Measurements from ENCODE around the gene ANKRD45. TPM values are rescaled to one million over a fixed set of nuclear protein-coding genes. Genes with fewer than 3 reads are reported as not detected.

Gene ANKRD45
- total and polyA plus RNA-seq, 2 of the 8 experiments (the other 6 are each of a cell fraction or from before 2014, with no cell fraction given), result 0.41 to 2.8 TPM

DNA sequence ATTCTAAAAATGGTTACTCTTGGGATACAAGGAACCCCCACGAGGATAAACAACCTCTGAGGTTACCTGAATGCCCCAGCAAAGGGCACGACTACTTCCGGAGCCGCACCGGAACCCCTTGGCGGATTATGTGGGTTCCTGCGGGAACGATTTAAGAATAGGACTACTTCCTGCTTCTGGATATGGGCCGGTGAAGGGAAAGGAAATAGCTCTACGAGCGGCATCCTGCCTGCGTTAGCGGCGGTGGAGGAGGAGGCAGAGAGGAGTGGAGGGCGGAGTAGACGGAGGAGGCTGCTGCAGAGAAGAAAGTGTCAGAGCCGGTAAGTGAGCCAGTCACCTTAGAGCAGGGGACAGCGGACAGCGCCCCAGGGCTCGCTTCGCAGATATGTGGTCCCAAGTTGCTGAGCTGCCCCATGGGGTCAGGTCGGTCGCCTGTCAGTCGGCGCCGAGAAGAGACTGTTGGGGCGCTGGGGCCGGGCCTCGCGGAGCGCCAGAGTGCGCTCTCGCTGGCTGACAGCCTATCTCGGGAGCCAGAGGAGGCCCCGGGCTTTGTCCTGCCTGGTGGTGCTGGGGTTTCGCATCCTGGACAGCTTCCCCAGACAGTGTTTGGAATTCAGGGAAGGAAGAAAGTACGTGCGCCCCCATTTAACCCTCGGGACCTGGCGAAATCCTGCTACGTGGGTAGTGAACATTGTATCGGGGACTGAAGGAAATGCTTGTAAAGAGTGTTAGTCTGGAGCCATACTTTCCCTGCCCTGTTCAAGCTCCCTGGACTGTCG lies 45.3 kb upstream of the ANKRD45 start, which contains the start of gene KLHL20:
Gene KLHL20 (plus strand): TSS at position 223 of the 779 bp plus-strand sequence. CDS start 1,063 bp downstream, outside the sequence.
- H3K14ac ChIP-seq (ENCODE audit: insufficient read length), result no peak within 1 kb of the TSS
- peak within 1 kb of the TSS; percentile 45 for H4K5ac ChIP-seq (ENCODE audit: insufficient read length, low read depth, low read length)
- peak within 1 kb of the TSS; percentile 85 to 91 for H3K4me2 ChIP-seq (ENCODE audit: insufficient read depth in 1 of 2, low read depth in 2 of 2, low read length in 2 of 2)
- no peak within 1 kb of the TSS; the same call in 1 of the 2 replicates for H3K27ac ChIP-seq (ENCODE audit: low read depth, low read length)
- H2AK5ac ChIP-seq (ENCODE audit: low read depth, low read length), result no peak within 1 kb of the TSS
- H3K4me3 ChIP-seq (ENCODE audit: extremely low read depth in 1 of 4, insufficient read depth in 2 of 4, low read depth in 3 of 4, low read length in 4 of 4), result peak within 1 kb of the TSS; percentile 73 to 97 (median 83)
- no peak within 1 kb of the TSS for H3K23ac ChIP-seq (ENCODE audit: insufficient read length)
- H3K23me2 ChIP-seq (ENCODE audit: low read depth, low read length), result peaks cover 3% of the 10 kb centered on the region; the same call in 1 of the 2 replicates
- H2BK12ac ChIP-seq (ENCODE audit: low read depth, low read length), result peak within 1 kb of the TSS; percentile 64; the same call in 1 of the 2 replicates
- no peaks in the 10 kb centered on the region for H3K36me3 ChIP-seq (ENCODE audit: control insufficient read depth in 2 of 4, insufficient read depth in 4 of 4, low read length in 3 of 4)
- ChIA-PET POLR2A (ENCODE audit: partially characterized antibody) (interaction anchor here (0.9 to 2.3 kb wide), 8 partner anchors 9 to 153 kb away, joined by 3 to 12 read pairs (median 5); partner anchors contain the start of genes DARS2, GAS5 and ZBTB37), CTCF (ENCODE audit: partially characterized antibody) (interaction anchor here (0.9 to 1.1 kb wide), 3 partner anchors 19 to 280 kb away, joined by 3 read pairs; no protein-coding TSS in a partner anchor)
- peak; percentile 51 to 88 for DNase-seq (ENCODE audit: low read depth in 1 of 2, low spot score in 2 of 2)
- H3K56ac ChIP-seq (replicated peaks; ENCODE audit: insufficient read length, low read depth, low read length), result peak within 1 kb of the TSS; percentile 56
- H2BK5ac ChIP-seq (ENCODE audit: low read depth, low read length), result no peak within 1 kb of the TSS; the same call in 1 of the 2 replicates
- FAIRE-seq, result peak; percentile 96
- H3K9ac ChIP-seq (replicated peaks in 1 of 4; ENCODE audit: extremely low read depth in 1 of 4, low read depth in 3 of 4, low read length in 3 of 4), result peak within 1 kb of the TSS in 3 of 4 experiments; percentile 49 to 58 (median 52); a peak in 6 of 7 replicates
- H4K91ac ChIP-seq (replicated peaks; ENCODE audit: insufficient read length, low read length), result peak within 1 kb of the TSS; percentile 51
- H3K79me1 ChIP-seq (ENCODE audit: low read depth, low read length), result no peaks in the 10 kb centered on the region
- WGBS, 2 experiments (ENCODE audit: extremely low coverage in 1 of 2, insufficient coverage in 1 of 2, insufficient read length in 1 of 2, insufficient replicate concordance in 2 of 2, low coverage in 1 of 2, low lambda C conversion rate in 2 of 2, missing lambda C conversion rate in 1 of 2), result 2% methylated on average over 43 of the region's 43 CpGs; no CpG with 5 or more reads in 1 of the 2 experiments
- H3K79me2 ChIP-seq (ENCODE audit: control insufficient read depth in 1 of 2, insufficient read depth in 2 of 2, low read length in 2 of 2), result peaks cover 0 to 19% of the 10 kb centered on the region in 2 experiments; a peak in 2 of 4 replicates
- H4K8ac ChIP-seq (ENCODE audit: extremely low read depth, insufficient read depth, low read length), result peak within 1 kb of the TSS; percentile 90
- no peak within 1 kb of the TSS for H2BK20ac ChIP-seq (ENCODE audit: low read length)
- no peaks in the 10 kb centered on the region for H4K20me1 ChIP-seq (replicated peaks in 1 of 2; ENCODE audit: control insufficient read depth in 1 of 2, insufficient read depth in 2 of 2, low read length in 2 of 2)
- peak within 1 kb of the TSS; percentile 92 for H2BK15ac ChIP-seq (ENCODE audit: low read length)
- 0 out of 2 replicates have a peak within 1 kb of the TSS, but pooled peaks have one; percentile 52 for H3K18ac ChIP-seq (ENCODE audit: extremely low read depth, low read length)
- no peaks in the 10 kb centered on the region for H3K9me3 ChIP-seq (ENCODE audit: insufficient read depth in 2 of 2, low read depth in 1 of 2, low read length in 1 of 2)
- no peak within 1 kb of the TSS for H2BK120ac ChIP-seq (replicated peaks; ENCODE audit: low read depth, low read length)
- no peak within 1 kb of the TSS for H3K4ac ChIP-seq (replicated peaks; ENCODE audit: insufficient read length, low read depth, low read length)
- H2AFZ ChIP-seq (ENCODE audit: low read length), result peak within 1 kb of the TSS; percentile 88
- no peaks in the 10 kb centered on the region for H3K4me1 ChIP-seq (replicated peaks in 1 of 4; ENCODE audit: control insufficient read depth in 3 of 4, insufficient read depth in 4 of 4, low read length in 3 of 4)
- H3K27me3 ChIP-seq (replicated peaks in 1 of 4; ENCODE audit: control insufficient read depth in 3 of 4, extremely low read depth in 1 of 4, insufficient read depth in 3 of 4, low read length in 3 of 4), result peaks cover 0 to 7% (median 0%) of the 10 kb centered on the region in 4 experiments; a peak in 2 of 7 replicates
- peak; percentile 5 to 30; a peak in 2 of 4 replicates for TF ChIP-seq RAD21 (IDR thresholded peaks at IDR 0.05 in 1 of 2, conservative IDR thresholded peaks at IDR 0.05 in 1 of 2; ENCODE audit: low read depth in 2 of 2, low read length in 2 of 2)
- 0 out of 2 replicates have a peak, but pooled peaks have one; percentile 5 for TF ChIP-seq RXRA (IDR thresholded peaks at IDR 0.05; ENCODE audit: insufficient read depth, low read depth, low read length)
- TF ChIP-seq, protein P1, sequence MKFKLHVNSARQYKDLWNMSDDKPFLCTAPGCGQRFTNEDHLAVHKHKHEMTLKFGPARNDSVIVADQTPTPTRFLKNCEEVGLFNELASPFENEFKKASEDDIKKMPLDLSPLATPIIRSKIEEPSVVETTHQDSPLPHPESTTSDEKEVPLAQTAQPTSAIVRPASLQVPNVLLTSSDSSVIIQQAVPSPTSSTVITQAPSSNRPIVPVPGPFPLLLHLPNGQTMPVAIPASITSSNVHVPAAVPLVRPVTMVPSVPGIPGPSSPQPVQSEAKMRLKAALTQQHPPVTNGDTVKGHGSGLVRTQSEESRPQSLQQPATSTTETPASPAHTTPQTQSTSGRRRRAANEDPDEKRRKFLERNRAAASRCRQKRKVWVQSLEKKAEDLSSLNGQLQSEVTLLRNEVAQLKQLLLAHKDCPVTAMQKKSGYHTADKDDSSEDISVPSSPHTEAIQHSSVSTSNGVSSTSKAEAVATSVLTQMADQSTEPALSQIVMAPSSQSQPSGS (IDR thresholded peaks at IDR 0.05; ENCODE audit: low read length), result 0 out of 2 replicates have a peak, but pooled peaks have one; percentile 52
- TF ChIP-seq POLR2AphosphoS5 (IDR thresholded peaks at IDR 0.05; ENCODE audit: low read depth, low read length), result peak; percentile 77
- no peak for TF ChIP-seq ZNF274 (IDR thresholded peaks at IDR 0.05; ENCODE audit: borderline replicate concordance, extremely low read depth, low read length)
- TF ChIP-seq SAP30 (IDR thresholded peaks at IDR 0.05; ENCODE audit: insufficient read depth, insufficient replicate concordance, low read length), result no peak
- peak; percentile 85 for TF ChIP-seq EGR1 (IDR thresholded peaks at IDR 0.05; ENCODE audit: borderline replicate concordance, low read depth, low read length)
